ENCODE data around the gene TMPRSS11E. TPM values are rescaled to one million over a fixed set of nuclear protein-coding genes. Genes with fewer than 3 reads are reported as not detected.
"Not testable (repeated sequence)": the region's sequence is repeated elsewhere in the genome, so short reads cannot be mapped to it uniquely, and the experiment has no call there.

The TMPRSS11E gene
- polyA plus RNA-seq, 1 donor, result 0.04 TPM

GRCh38 chr4:68498413-68499007 lies 51.2 kb downstream of the TMPRSS11E start:
- Histone ChIP-seq H3K4me3 (ENCODE audit: low read length) (peak overlapping the region; percentile 25), H3K27ac (ENCODE audit: low read length) (peak overlapping the region; percentile 66), H3K4me1 (ENCODE audit: control insufficient read depth, insufficient read depth, low read length) (no peaks in the 10 kb centered on the region), H3K9me3 (ENCODE audit: control insufficient read depth, low read depth, low read length) (no peaks in the 10 kb centered on the region), H3K36me3 (ENCODE audit: control insufficient read depth, insufficient read depth, low read length) (no peaks in the 10 kb centered on the region), H3K27me3 (ENCODE audit: control insufficient read depth, insufficient read depth, low read length) (no peaks in the 10 kb centered on the region)
- WGBS (ENCODE audit: insufficient coverage, low lambda C conversion rate), result 7% methylated on average over 5 of the region's 5 CpGs
- peak; percentile 67 to 75 for DNase-seq

GRCh38 chr4:68499021-68499420 lies 51.8 kb downstream of the TMPRSS11E start:
- no peaks in the 10 kb centered on the region for H3K27me3 ChIP-seq (ENCODE audit: control insufficient read depth, insufficient read depth, low read length)
- H3K4me3 ChIP-seq (ENCODE audit: low read length), result peak overlapping the region; percentile 25
- peak overlapping the region; percentile 66 for H3K27ac ChIP-seq (ENCODE audit: low read length)
- 44% methylated on average over 3 of the region's 4 CpGs for WGBS (ENCODE audit: insufficient coverage, low lambda C conversion rate)
- no peaks in the 10 kb centered on the region for H3K4me1 ChIP-seq (ENCODE audit: control insufficient read depth, insufficient read depth, low read length)
- H3K9me3 ChIP-seq (ENCODE audit: control insufficient read depth, low read depth, low read length), result no peaks in the 10 kb centered on the region
- H3K36me3 ChIP-seq (ENCODE audit: control insufficient read depth, insufficient read depth, low read length), result no peaks in the 10 kb centered on the region
- no peak for DNase-seq

DNA sequence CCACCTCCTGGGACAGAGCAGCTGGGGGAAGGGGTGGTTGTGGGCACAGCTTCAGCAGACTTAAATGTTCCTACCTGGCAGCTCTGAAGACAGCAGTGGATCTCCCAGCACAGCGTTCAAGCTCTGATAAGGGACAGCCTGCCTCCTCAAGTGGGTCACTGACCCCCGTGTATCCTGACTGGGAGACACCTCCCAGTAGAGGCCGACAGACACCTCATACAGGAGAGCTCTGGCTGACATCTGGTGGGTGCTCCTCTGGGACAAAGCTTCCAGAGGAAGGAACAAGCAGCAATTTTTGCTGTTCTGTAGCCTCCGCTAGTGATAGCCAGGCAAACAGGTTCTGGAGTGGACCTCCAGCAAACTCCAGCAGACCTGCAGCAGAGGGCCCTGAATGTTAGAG lies 56.2 kb downstream of the TMPRSS11E start:
- H3K36me3 ChIP-seq (ENCODE audit: control insufficient read depth, insufficient read depth, low read length); H3K27me3 ChIP-seq (ENCODE audit: control insufficient read depth, insufficient read depth, low read length); H3K4me3 ChIP-seq (ENCODE audit: low read length); H3K9me3 ChIP-seq (ENCODE audit: control insufficient read depth, low read depth, low read length); H3K4me1 ChIP-seq (ENCODE audit: control insufficient read depth, insufficient read depth, low read length); DNase-seq; H3K27ac ChIP-seq (ENCODE audit: low read length): not testable (repeated sequence)
- no CpG with 5 or more reads among the region's 4 CpGs for WGBS (ENCODE audit: insufficient coverage, low lambda C conversion rate)

DNA sequence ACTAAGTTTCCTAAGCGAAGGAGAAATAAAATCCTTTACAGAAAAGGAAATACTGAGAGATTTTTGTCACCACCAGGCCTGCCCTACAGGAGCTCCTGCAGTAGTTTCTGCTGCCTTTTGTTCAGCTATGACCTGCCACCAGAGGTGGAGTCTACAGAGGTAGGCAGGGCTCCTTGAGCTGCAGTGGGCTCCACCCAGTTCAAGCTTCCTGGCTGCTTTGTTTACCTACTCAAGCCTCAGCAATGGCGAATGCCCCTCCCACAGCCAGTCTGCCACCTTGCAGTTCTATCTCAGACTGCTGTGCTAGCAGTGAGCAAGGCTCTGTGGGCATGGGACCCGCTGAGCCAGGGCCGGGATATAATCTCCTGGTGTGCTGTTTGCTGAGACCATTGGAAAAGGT lies 57.6 kb downstream of the TMPRSS11E start:
- DNase-seq; H3K27me3 ChIP-seq (ENCODE audit: control insufficient read depth, insufficient read depth, low read length); H3K4me1 ChIP-seq (ENCODE audit: control insufficient read depth, insufficient read depth, low read length); H3K36me3 ChIP-seq (ENCODE audit: control insufficient read depth, insufficient read depth, low read length); H3K9me3 ChIP-seq (ENCODE audit: control insufficient read depth, low read depth, low read length); H3K27ac ChIP-seq (ENCODE audit: low read length); H3K4me3 ChIP-seq (ENCODE audit: low read length): not testable (repeated sequence)
- WGBS (ENCODE audit: insufficient coverage, low lambda C conversion rate), result no CpG with 5 or more reads among the region's 4 CpGs

DNA sequence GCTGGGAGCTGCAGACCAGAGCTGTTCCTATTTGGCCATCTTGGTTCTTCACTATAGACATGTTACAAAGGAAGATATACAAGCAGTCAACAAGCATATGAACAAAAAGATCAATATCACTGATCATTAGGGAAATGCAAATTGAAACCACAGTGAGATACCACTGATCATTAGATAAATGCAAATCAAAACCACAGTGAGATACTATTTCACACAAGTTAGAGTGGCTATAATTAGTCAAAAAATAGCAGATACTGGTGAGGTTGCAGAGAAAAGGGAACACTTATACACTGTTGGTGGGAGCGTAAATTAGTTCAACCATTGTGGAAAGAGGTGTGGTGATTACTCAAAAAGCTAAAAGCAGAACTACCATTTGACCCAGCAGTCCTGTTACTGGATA lies 58.2 kb downstream of the TMPRSS11E start:
- H3K36me3 ChIP-seq (ENCODE audit: control insufficient read depth, insufficient read depth, low read length); DNase-seq; H3K4me1 ChIP-seq (ENCODE audit: control insufficient read depth, insufficient read depth, low read length); H3K27me3 ChIP-seq (ENCODE audit: control insufficient read depth, insufficient read depth, low read length); H3K27ac ChIP-seq (ENCODE audit: low read length); H3K9me3 ChIP-seq (ENCODE audit: control insufficient read depth, low read depth, low read length); H3K4me3 ChIP-seq (ENCODE audit: low read length): not testable (repeated sequence)
- WGBS (ENCODE audit: insufficient coverage, low lambda C conversion rate), result 100% methylated on average over 1 of the region's 1 CpG

GRCh38 chr4:68518889-68519288 lies 71.6 kb downstream of the TMPRSS11E start:
- Histone ChIP-seq H3K4me3 (ENCODE audit: low read length) (no peak overlapping the region), H3K4me1 (ENCODE audit: control insufficient read depth, insufficient read depth, low read length) (no peaks in the 10 kb centered on the region), H3K27me3 (ENCODE audit: control insufficient read depth, insufficient read depth, low read length) (no peaks in the 10 kb centered on the region), H3K27ac (ENCODE audit: low read length) (no peak overlapping the region), H3K36me3 (ENCODE audit: control insufficient read depth, insufficient read depth, low read length) (no peaks in the 10 kb centered on the region), H3K9me3 (ENCODE audit: control insufficient read depth, low read depth, low read length) (no peaks in the 10 kb centered on the region)
- no peak for DNase-seq
- WGBS (ENCODE audit: insufficient coverage, low lambda C conversion rate), result 100% methylated on average over 1 of the region's 1 CpG

DNA sequence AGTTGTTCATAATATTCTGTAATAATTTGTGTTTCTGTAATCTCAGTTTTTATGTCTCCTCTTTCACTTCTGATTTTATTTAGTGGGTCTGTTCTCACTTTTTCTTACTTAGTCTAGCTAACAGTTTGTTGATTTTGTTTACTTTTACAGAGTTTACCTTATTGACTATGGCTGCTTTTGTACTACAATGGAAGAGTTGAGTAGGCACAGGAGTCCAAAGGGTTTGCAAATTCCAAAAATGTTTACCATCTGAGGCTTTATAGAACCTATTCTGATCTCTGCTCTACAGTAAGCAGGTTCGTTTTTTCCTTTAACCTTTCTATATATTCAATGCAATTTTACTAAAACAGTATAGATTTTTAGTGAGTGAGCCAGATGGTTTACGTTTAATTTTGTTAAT lies 73.7 kb downstream of the TMPRSS11E start:
- Histone ChIP-seq H3K27ac (ENCODE audit: low read length) (no peak overlapping the region), H3K9me3 (ENCODE audit: control insufficient read depth, low read depth, low read length) (no peaks in the 10 kb centered on the region), H3K36me3 (ENCODE audit: control insufficient read depth, insufficient read depth, low read length) (no peaks in the 10 kb centered on the region), H3K4me3 (ENCODE audit: low read length) (no peak overlapping the region), H3K27me3 (ENCODE audit: control insufficient read depth, insufficient read depth, low read length) (no peaks in the 10 kb centered on the region), H3K4me1 (ENCODE audit: control insufficient read depth, insufficient read depth, low read length) (no peaks in the 10 kb centered on the region)
- 75% methylated on average over 1 of the region's 2 CpGs for WGBS (ENCODE audit: insufficient coverage, low lambda C conversion rate)
- no peak for DNase-seq

DNA sequence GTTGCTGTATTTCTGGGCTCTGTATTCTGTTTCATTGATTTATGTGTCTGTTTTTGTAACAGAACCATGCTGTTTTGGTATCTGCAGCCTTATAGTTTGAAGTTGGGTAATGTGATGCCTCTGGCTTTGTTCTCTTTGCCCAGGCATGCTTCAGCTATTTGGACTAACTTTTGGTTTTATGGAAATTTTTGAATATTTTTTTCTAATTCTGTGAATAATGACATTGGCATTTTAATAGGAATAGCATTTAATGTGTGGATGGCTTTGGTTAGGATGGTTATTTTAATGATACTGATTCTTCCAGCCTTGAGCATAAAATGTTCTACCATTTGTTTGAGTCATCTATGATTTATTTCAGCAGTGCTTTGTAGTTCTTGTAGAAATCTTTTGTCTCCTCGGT lies 75.0 kb downstream of the TMPRSS11E start:
- not testable (repeated sequence) for H3K9me3 ChIP-seq (ENCODE audit: control insufficient read depth, low read depth, low read length); H3K36me3 ChIP-seq (ENCODE audit: control insufficient read depth, insufficient read depth, low read length); H3K4me3 ChIP-seq (ENCODE audit: low read length); DNase-seq; H3K27me3 ChIP-seq (ENCODE audit: control insufficient read depth, insufficient read depth, low read length); H3K4me1 ChIP-seq (ENCODE audit: control insufficient read depth, insufficient read depth, low read length); H3K27ac ChIP-seq (ENCODE audit: low read length)
- WGBS (ENCODE audit: insufficient coverage, low lambda C conversion rate), result no CpG with 5 or more reads among the region's 1 CpG

DNA sequence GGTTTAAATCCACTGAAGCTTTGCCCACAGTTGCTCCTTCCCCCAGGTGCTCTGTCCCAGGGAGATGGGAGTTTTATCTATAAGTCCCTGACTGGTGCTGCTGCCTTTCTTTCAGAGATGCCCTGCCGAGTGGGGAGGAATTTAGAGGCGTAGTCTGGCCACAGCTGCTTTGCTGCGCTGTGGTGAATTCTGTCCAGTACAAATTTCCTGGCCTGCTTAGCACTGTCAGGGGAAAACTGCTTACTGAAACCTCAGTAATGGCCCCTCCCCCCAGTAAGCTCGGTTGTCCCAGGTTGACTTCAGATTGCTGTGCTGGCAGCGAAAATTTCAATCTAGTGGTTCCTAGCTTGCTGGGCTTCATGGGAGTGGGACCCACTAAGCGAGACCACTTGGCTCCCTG lies 88.7 kb downstream of the TMPRSS11E start:
- WGBS (ENCODE audit: insufficient coverage, low lambda C conversion rate), result no CpG with 5 or more reads among the region's 6 CpGs

GRCh38 chr4:68536375-68536774 lies 89.1 kb downstream of the TMPRSS11E start:
- Histone ChIP-seq H3K27me3 (ENCODE audit: control insufficient read depth, insufficient read depth, low read length) (no peaks in the 10 kb centered on the region), H3K4me1 (ENCODE audit: control insufficient read depth, insufficient read depth, low read length) (no peaks in the 10 kb centered on the region), H3K4me3 (ENCODE audit: low read length) (no peak overlapping the region), H3K9me3 (ENCODE audit: control insufficient read depth, low read depth, low read length) (no peaks in the 10 kb centered on the region), H3K27ac (ENCODE audit: low read length) (no peak overlapping the region), H3K36me3 (ENCODE audit: control insufficient read depth, insufficient read depth, low read length) (no peaks in the 10 kb centered on the region)
- no CpG with 5 or more reads among the region's 3 CpGs for WGBS (ENCODE audit: insufficient coverage, low lambda C conversion rate)
- DNase-seq, result no peak

More for the DNA sequence above, 88.7 kb downstream of the TMPRSS11E start:
- H3K9me3 ChIP-seq (ENCODE audit: control insufficient read depth, low read depth, low read length), result no peaks in the 10 kb centered on the region
- no peak overlapping the region for H3K27ac ChIP-seq (ENCODE audit: low read length)
- no peaks in the 10 kb centered on the region for H3K36me3 ChIP-seq (ENCODE audit: control insufficient read depth, insufficient read depth, low read length)
- no peak for DNase-seq
- no peaks in the 10 kb centered on the region for H3K27me3 ChIP-seq (ENCODE audit: control insufficient read depth, insufficient read depth, low read length)
- no peaks in the 10 kb centered on the region for H3K4me1 ChIP-seq (ENCODE audit: control insufficient read depth, insufficient read depth, low read length)
- no peak overlapping the region for H3K4me3 ChIP-seq (ENCODE audit: low read length)

GRCh38 chr4:68542742-68543141 lies 95.5 kb downstream of the TMPRSS11E start:
- not testable (repeated sequence) for H3K27ac ChIP-seq (ENCODE audit: low read length); DNase-seq; H3K36me3 ChIP-seq (ENCODE audit: control insufficient read depth, insufficient read depth, low read length); H3K4me3 ChIP-seq (ENCODE audit: low read length); H3K9me3 ChIP-seq (ENCODE audit: control insufficient read depth, low read depth, low read length); H3K27me3 ChIP-seq (ENCODE audit: control insufficient read depth, insufficient read depth, low read length); H3K4me1 ChIP-seq (ENCODE audit: control insufficient read depth, insufficient read depth, low read length)
- WGBS (ENCODE audit: insufficient coverage, low lambda C conversion rate), result no CpG with 5 or more reads among the region's 13 CpGs

Measured in large intestine (tissue), 3 donors.